ENCODE data around the gene GPC3. TPM values are rescaled to one million over a fixed set of nuclear protein-coding genes. Genes with fewer than 3 reads are reported as not detected.
A peak's percentile ranks its signal among the peaks of the same experiment; 100 is the strongest.

GPC3 gene
- total RNA-seq, 4 donors from 2014 or later, result 3.3 to 172 (median 21.2) TPM

DNA sequence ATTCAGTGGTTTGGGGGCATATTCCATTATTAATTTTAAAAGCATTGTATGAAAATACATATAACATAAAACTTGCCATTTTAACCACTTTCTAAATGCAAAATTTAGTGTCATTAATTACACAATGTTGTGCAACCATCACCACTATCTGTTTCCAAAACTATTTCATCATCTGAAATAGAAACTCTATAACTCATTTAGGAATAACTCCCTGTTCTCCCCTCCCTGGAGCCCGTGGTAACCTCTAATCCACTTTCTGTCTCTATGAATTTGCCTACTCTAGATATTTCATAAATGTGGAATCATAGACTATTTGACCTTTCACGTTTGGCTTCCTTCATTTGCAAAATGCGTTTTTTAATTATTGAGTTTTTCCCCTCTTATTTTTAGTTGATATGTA is 468.7 kb downstream of the GPC3 start:
- H3K36me3 ChIP-seq, result no peaks in the 10 kb centered on the region
- H3K4me1 ChIP-seq, result no peaks in the 10 kb centered on the region
- H3K9me3 ChIP-seq, result no peaks in the 10 kb centered on the region
- DNase-seq, result peak in 1 of 2 donors; percentile 27
- H3K4me3 ChIP-seq, result no peak overlapping the region
- intact Hi-C loops (cut with DNase I; ENCODE audit: low total_unique reads), result no loop called here
- no peak overlapping the region for H3K27ac ChIP-seq
- H3K27me3 ChIP-seq, result no peaks in the 10 kb centered on the region
- no peak for TF ChIP-seq POLR2A (IDR thresholded peaks at IDR 0.05)

DNA sequence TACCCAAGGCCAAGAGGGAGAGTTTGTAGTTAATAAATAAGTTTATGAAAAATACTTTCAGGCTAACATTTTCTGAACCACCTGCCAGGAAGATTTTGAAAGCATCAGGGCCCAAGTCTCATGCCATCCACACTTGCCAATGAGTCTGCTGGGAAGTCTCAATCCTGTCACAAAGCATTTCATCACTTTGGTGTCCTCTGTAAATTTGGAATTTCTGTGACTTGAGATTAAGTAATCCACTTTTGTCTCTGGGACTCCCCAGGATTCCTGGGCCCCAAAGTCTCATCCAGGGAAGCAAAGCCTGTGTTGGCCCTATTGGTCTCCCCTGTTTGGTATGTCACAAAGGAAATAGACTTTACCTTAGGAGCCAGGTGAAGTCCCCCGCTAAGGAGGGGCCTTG is 470.9 kb downstream of the GPC3 start:
- TF ChIP-seq POLR2A (IDR thresholded peaks at IDR 0.05), result no peak
- TF ChIP-seq, protein P1, sequence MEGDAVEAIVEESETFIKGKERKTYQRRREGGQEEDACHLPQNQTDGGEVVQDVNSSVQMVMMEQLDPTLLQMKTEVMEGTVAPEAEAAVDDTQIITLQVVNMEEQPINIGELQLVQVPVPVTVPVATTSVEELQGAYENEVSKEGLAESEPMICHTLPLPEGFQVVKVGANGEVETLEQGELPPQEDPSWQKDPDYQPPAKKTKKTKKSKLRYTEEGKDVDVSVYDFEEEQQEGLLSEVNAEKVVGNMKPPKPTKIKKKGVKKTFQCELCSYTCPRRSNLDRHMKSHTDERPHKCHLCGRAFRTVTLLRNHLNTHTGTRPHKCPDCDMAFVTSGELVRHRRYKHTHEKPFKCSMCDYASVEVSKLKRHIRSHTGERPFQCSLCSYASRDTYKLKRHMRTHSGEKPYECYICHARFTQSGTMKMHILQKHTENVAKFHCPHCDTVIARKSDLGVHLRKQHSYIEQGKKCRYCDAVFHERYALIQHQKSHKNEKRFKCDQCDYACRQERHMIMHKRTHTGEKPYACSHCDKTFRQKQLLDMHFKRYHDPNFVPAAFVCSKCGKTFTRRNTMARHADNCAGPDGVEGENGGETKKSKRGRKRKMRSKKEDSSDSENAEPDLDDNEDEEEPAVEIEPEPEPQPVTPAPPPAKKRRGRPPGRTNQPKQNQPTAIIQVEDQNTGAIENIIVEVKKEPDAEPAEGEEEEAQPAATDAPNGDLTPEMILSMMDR (IDR thresholded peaks at IDR 0.05), result no peak
- intact Hi-C loops (cut with DNase I; ENCODE audit: low total_unique reads), result no loop called here
- Histone ChIP-seq H3K27ac (no peak overlapping the region), H3K4me3 (no peak overlapping the region), H3K36me3 (no peaks in the 10 kb centered on the region), H3K27me3 (no peaks in the 10 kb centered on the region), H3K4me1 (no peaks in the 10 kb centered on the region), H3K9me3 (no peaks in the 10 kb centered on the region)
- no peak for DNase-seq

DNA sequence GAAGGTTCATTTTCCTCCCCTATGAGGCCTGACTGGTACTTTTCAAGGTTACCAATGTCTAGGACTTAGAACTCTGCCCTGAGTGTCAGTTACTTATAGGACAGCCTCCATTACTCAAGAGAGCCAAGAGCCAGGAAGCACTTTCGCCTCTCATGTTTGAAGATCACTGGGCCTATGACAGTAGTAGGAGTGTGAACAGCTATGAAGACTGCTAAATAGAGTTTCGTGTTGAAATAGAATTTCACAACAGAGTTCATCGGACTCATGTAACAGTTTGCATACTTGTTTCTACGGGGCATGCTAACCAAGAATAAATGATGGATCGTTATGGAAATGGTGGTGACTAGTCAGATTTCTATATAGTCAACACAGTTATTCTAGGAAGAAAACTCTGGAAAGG is 472.3 kb downstream of the GPC3 start:
- intact Hi-C loops (cut with DNase I; ENCODE audit: low total_unique reads), result no loop called here
- Histone ChIP-seq H3K27me3 (no peaks in the 10 kb centered on the region), H3K36me3 (no peaks in the 10 kb centered on the region), H3K9me3 (no peaks in the 10 kb centered on the region), H3K4me1 (no peaks in the 10 kb centered on the region), H3K27ac (no peak overlapping the region), H3K4me3 (no peak overlapping the region)
- DNase-seq, result no peak
- no peak for TF ChIP-seq POLR2A (IDR thresholded peaks at IDR 0.05)
- TF ChIP-seq, protein P1 (IDR thresholded peaks at IDR 0.05), result no peak

DNA sequence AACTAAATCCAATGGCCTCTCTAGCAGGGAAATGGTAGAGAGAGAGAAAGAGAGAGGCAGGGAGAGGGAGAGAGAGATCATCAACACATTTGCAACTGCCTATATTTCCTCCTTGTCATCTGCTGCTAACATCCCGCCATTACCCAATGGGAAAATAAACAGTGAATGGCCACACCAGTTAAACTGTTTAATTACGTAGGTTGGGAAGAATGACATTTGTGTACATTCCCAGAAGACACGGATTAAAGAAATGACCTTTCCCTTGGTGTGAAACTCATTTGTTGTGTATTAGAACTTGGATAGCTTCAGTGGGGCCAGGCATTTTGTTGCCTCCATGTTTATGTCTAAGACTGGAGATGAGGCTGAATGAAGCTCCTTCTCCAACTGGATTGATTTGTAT is 474.4 kb downstream of the GPC3 start:
- intact Hi-C loops (cut with DNase I; ENCODE audit: low total_unique reads), result no loop called here
- Histone ChIP-seq H3K27ac (no peak overlapping the region), H3K4me3 (no peak overlapping the region), H3K9me3 (no peaks in the 10 kb centered on the region), H3K4me1 (no peaks in the 10 kb centered on the region), H3K27me3 (no peaks in the 10 kb centered on the region), H3K36me3 (no peaks in the 10 kb centered on the region)
- TF ChIP-seq POLR2A (IDR thresholded peaks at IDR 0.05), result no peak
- TF ChIP-seq, protein P1 (IDR thresholded peaks at IDR 0.05), result no peak
- DNase-seq, result no peak

DNA sequence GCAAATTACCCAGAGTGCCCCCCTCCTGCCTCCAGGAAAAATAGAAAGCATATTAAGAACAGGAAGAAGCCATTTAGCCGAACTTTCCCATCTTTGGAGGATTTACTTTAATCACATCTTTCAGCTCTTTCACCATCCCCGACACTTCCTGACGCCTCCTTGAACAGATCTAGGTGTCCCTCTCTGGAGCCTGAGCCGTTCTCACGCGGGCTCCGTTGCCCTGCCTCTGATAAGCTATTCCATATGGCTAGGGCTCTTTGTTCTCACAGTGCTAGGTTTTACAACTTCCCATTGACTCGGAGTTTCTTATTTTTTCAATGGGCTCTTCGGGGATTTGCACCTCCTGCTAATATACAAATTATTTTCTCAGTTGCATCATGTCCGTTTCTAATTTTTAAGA is 488.0 kb downstream of the GPC3 start:
- no peaks in the 10 kb centered on the region for H3K36me3 ChIP-seq
- H3K4me3 ChIP-seq, result no peak overlapping the region
- no peaks in the 10 kb centered on the region for H3K27me3 ChIP-seq
- H3K4me1 ChIP-seq, result no peaks in the 10 kb centered on the region
- intact Hi-C loops (cut with DNase I; ENCODE audit: low total_unique reads), result no loop called here
- H3K27ac ChIP-seq, result peak overlapping the region; percentile 79 to 82
- no peaks in the 10 kb centered on the region for H3K9me3 ChIP-seq
- DNase-seq, result no peak
- TF ChIP-seq, protein P1 (IDR thresholded peaks at IDR 0.05), result no peak
- no peak for TF ChIP-seq POLR2A (IDR thresholded peaks at IDR 0.05)
